Mesodermal cell (in vitro differentiated cells): ENCODE results near the gene HELZ.
"Not testable (repeated sequence)": the region's sequence is repeated elsewhere in the genome, so short reads cannot be mapped to it uniquely, and the experiment has no call there.

Experiments used
- H3K27ac ChIP-seq: 2 replicates; pipeline ENCODE4 v1.7.0; 2013; ENCODE audit warnings: mild to moderate bottlenecking, low read depth, low read length, moderate library complexity; ENCODE audit not compliant: severe bottlenecking
- H3K36me3 ChIP-seq: 2 replicates; pipeline ENCODE4 v1.7.1; 2013; ENCODE audit warnings: mild to moderate bottlenecking, low read length, moderate library complexity; ENCODE audit not compliant: control insufficient read depth, insufficient read depth
- H3K4me1 ChIP-seq: one replicate; pipeline ENCODE4 v1.7.1; 2013; ENCODE audit warnings: mild to moderate bottlenecking, low read length; ENCODE audit not compliant: insufficient read depth, control insufficient read depth, poor library complexity, severe bottlenecking
- H3K4me3 ChIP-seq: 2 replicates; pipeline ENCODE4 v1.7.0; 2013; ENCODE audit warnings: low read length, control low read depth, mild to moderate bottlenecking; ENCODE audit not compliant: insufficient read depth, poor library complexity, severe bottlenecking; ENCODE audit errors: extremely low read depth
- H3K9me3 ChIP-seq: 2 replicates; pipeline ENCODE4 v1.7.1; 2013; ENCODE audit warnings: mild to moderate bottlenecking, low read length, moderate library complexity; ENCODE audit not compliant: control insufficient read depth
- WGBS, 2 experiments: methylation state at CpG; one replicate each; pipeline ENCODE4 v1.1.5; 2013; ENCODE audit warnings: missing lambda C conversion rate in 2 of 2; ENCODE audit not compliant: insufficient coverage in 2 of 2; 5-methylcytosine and 5-hydroxymethylcytosine counted together

Gene HELZ

DNA sequence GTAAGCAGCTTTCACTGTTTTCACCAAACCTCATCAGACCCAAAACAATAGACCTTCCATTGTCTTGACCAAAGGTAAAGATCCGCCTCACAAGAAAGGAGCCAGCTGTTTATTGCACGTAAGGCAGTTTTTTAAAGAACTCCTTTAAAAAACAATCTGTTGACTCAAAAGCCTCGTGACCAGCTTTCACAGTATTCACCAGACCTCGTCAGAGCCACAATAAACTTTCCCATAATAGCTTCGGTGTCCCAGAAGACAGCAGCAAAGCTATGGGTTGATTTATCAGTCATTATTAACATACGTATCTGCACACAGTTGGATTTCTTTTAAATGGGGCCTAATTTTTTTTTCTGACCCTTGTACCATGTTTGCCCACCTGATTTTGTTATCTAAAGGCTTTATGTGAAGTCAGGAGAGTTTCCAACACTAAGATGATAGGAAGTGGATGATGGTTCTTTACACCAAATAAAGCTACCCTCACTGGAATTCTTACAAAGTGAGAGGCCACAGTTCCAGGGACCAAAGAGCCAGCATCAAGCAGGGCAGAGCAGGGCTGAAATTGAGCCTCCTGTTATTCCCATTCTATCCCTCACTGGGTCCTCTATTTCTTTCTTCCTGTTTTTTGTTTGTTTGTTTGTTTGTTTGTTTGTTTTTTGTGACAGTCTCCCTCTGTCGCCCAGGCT, 17.6 kb upstream of the HELZ start:
- WGBS, 2 experiments, result 85 to 89% methylated on average over 3 to 6 of the region's 7 CpGs
- Histone ChIP-seq H3K9me3 (no peaks in the 10 kb centered on the region), H3K36me3 (no peaks in the 10 kb centered on the region), H3K4me1 (peaks cover 8% of the 10 kb centered on the region), H3K27ac (no peak overlapping the region), H3K4me3 (no peak overlapping the region)

GRCh38 chr17:67260170-67260987, 15.4 kb upstream of the HELZ start:
- Histone ChIP-seq H3K4me3 (no peak overlapping the region), H3K4me1 (peaks cover 13% of the 10 kb centered on the region), H3K9me3 (no peaks in the 10 kb centered on the region), H3K27ac (no peak overlapping the region), H3K36me3 (no peaks in the 10 kb centered on the region)
- WGBS, 2 experiments, result 91 to 95% methylated on average over 11 to 13 of the region's 14 CpGs

DNA sequence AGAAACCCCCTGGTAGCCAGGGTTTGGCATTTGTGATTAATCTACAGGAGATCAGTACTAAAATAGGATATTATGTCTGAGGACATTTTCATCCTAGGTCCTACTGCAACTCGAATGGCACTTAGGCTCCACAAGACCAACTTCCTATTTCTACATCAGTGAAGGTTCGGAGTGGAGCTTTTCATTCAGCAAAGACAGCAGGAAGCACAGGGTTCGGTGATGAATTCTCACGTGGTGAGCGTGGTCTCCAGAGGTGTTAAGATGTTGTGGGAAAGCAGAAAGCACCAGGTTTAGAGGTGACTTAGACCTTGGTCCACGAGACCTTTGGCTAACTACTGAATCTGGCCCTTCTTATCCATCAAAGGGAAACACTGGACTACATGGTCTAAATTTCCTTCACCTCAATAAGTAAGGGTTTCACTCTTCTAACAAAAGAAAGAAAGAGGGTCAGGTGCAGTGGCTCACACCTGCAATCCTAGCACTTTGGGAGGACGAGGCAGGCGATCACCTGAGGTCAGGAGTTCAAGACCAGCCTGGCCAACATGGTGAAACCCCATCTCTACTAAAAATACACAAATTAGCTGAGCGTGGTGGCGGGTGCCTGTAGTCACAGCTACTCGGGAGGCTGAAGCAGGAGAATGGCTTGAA, 13.9 kb upstream of the HELZ start:
- peaks cover 13% of the 10 kb centered on the region for H3K4me1 ChIP-seq
- 89 to 97% methylated on average over 5 to 9 of the region's 11 CpGs for WGBS, 2 experiments
- H3K36me3 ChIP-seq, result no peaks in the 10 kb centered on the region
- H3K27ac ChIP-seq, result no peak overlapping the region
- no peak overlapping the region for H3K4me3 ChIP-seq
- H3K9me3 ChIP-seq, result no peaks in the 10 kb centered on the region

DNA sequence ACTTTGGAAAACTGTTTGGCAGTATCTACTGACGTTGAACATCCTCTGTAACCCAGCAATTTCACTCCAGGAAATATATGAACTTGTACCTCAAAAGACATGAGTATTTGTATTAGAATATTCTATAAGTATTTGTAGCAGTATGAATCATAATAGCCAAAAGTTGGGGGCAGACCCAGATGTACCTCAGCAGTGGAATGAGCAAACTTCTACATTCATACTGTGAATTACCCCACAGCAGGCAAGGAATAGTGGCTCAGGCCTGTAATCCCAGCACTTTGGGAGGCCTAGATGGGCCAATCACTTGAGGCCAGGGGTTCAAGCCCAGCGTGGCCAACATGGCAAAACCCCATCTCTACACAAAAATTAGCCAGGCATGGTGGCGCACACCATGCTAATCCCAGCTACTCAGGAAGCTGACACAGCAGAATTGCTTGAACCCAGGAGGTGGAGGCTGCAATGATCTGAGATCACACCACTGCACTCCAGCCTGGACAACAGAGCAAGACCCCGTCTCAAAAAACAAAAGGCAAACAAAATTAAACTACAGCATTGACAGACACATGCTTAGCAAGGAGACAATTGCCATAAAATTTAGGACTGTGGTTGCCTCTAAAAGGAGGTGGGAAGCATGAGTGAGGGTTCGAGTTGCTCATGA, 11.2 kb upstream of the HELZ start:
- H3K4me1 ChIP-seq, result peaks cover 13% of the 10 kb centered on the region
- no peaks in the 10 kb centered on the region for H3K36me3 ChIP-seq
- H3K27ac ChIP-seq, result no peak overlapping the region
- WGBS, 2 experiments, result 86 to 94% methylated on average over 3 of the region's 5 CpGs
- no peak overlapping the region for H3K4me3 ChIP-seq
- no peaks in the 10 kb centered on the region for H3K9me3 ChIP-seq

GRCh38 chr17:67253384-67253783, 8.4 kb upstream of the HELZ start:
- Histone ChIP-seq H3K36me3 (no peaks in the 10 kb centered on the region), H3K4me1 (peaks cover 12% of the 10 kb centered on the region), H3K4me3 (no peak overlapping the region), H3K27ac (no peak overlapping the region), H3K9me3 (no peaks in the 10 kb centered on the region)
- 100% methylated on average over 1 of the region's 2 CpGs; no CpG with 5 or more reads in 1 of the 2 experiments for WGBS, 2 experiments

GRCh38 chr17:67251586-67251985, 6.6 kb upstream of the HELZ start:
- H3K27ac ChIP-seq, H3K9me3 ChIP-seq, H3K4me1 ChIP-seq, H3K4me3 ChIP-seq, H3K36me3 ChIP-seq: not testable (repeated sequence)
- 95 to 97% methylated on average over 3 of the region's 4 CpGs for WGBS, 2 experiments

DNA sequence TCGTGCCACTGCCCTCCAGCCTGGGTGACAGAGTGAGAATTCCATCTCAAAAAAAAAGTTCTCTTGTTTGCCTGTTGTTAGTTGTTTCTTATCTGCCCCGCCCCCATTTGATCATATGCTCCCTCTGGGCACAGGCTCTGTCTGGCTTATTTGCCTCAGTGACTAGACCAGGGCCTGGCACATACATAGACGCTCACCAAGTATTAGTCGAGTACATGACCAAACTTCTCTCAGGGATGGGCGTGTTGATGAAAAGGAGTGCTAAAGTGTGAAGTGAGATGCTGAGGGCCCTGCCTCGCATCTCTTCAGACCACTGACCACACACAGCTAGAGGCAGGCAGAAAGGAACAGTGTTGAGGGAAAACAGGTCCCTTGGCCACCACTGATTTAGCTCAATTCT, 3.3 kb upstream of the HELZ start:
- Histone ChIP-seq H3K36me3 (no peaks in the 10 kb centered on the region), H3K9me3 (no peaks in the 10 kb centered on the region), H3K4me1 (peaks cover 5% of the 10 kb centered on the region), H3K4me3 (no peak overlapping the region), H3K27ac (no peak overlapping the region)
- 91 to 95% methylated on average over 5 of the region's 6 CpGs for WGBS, 2 experiments

DNA sequence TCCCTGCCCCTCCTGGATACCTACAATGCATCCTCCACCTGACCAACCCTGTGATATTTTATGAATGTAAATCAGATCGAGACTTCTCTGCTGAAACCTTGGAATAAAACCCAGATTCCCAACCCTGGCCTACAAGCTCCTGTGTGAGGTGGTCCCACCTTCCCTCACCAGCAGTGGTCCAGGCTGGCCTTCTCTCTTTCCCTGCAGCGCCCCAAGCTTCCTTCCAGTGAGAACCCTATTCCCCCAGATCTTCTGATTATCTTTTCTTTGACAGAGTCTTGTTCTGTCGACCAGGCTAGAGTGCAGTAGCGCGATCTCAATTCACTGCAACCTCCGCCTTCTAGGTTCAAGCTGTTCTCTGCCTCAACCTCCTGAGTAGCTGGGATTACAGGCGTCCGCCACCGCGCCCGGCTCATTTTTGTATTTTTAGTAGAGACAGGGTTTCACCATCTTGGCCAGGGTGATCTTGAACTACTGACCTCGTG, 2.5 kb upstream of the HELZ start:
- 94 to 97% methylated on average over 11 of the region's 12 CpGs for WGBS, 2 experiments

DNA sequence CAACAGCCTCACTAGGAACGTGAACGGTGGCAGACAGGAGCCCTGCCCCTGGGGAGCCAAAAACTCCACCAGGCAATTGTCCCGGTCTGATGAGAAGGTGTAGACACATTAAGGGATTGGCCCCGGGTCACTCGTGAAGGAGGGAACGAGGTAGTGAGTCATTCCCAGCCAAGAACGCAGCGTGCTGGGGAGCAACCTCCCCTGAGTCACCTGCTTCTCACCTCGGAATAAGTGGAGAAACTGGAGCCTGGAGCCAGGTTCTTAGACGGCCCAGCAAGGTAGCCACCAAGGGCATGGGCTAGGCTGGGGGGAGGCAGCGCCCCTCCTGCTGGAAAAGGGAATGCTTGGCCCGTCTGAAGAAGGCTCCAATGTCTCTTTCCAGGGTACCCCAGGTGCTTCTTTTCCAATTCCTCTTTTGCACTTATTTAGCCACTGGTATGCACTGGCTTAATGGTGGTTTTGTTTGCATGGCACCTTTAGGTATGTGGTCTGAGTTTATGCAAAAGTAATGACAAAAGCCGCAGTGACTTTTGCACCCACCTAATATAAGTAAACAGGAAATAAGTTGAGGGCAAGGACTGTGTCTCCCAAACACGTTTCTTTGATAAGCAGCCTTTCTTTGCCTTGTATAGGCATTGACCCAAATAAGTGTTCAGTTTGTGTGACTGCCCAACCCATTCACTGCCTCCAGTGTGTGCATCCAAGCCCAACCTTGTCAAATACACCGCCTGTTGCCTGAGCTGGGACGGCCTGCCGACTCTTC, 1.8 kb upstream of the HELZ start:
- H3K4me3 ChIP-seq, result peak overlapping the region; percentile 89
- no peaks in the 10 kb centered on the region for H3K36me3 ChIP-seq
- no peak overlapping the region for H3K27ac ChIP-seq
- H3K9me3 ChIP-seq, result no peaks in the 10 kb centered on the region
- H3K4me1 ChIP-seq, result peaks cover 9% of the 10 kb centered on the region
- 20 to 28% methylated on average over 13 to 14 of the region's 17 CpGs for WGBS, 2 experiments

More for the DNA sequence above, 2.5 kb upstream of the HELZ start:
- Histone ChIP-seq H3K36me3 (no peaks in the 10 kb centered on the region), H3K9me3 (no peaks in the 10 kb centered on the region), H3K27ac (no peak overlapping the region), H3K4me3 (no peak overlapping the region), H3K4me1 (peaks cover 5% of the 10 kb centered on the region)

DNA sequence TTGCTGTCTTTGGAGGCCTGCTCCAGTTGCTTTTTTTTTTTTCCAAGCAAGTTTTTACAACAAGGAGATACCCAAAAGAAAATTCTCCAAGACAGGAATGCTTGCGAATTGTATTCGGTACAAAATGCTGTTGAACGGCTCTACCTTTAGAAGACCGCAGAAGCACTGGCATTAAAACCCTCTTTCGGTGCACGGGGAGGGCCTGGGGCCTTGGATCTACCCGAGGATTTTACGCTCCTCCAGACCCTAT, 1.3 kb upstream of the HELZ start:
- no peak overlapping the region for H3K27ac ChIP-seq
- H3K4me1 ChIP-seq, result peaks cover 11% of the 10 kb centered on the region
- no peaks in the 10 kb centered on the region for H3K9me3 ChIP-seq
- H3K36me3 ChIP-seq, result peaks cover under 1% of the 10 kb centered on the region
- peak overlapping the region; percentile 89 for H3K4me3 ChIP-seq
- WGBS, 2 experiments, result 1 to 3% methylated on average over 6 to 7 of the region's 8 CpGs
